Kidney epithelial cell (primary cell): Measurements from ENCODE around the gene NCOA6. TPM values are rescaled to one million over a fixed set of nuclear protein-coding genes. Genes with fewer than 3 reads are reported as not detected.

Experiments used
- DNase-seq: peaks from one replicate; pipeline ENCODE4 v3.0.0-alpha.2; 2010; ENCODE audit warnings: low read depth
- H3K27me3 ChIP-seq: 2 replicates; pipeline ENCODE4 v1.6.0; 2011; ENCODE audit warnings: low read length; ENCODE audit not compliant: control insufficient read depth, insufficient read depth
- H3K36me3 ChIP-seq: 2 replicates; pipeline ENCODE4 v1.5.1; 2011; ENCODE audit warnings: low read length; ENCODE audit not compliant: control insufficient read depth, insufficient read depth
- H3K4me3 ChIP-seq: 2 replicates; pipeline ENCODE4 v1.5.1; 2011; ENCODE audit warnings: low read depth, mild to moderate bottlenecking, control low read depth, low read length
- total RNA-seq: library from RNA; depleted of rRNA; stranded (reverse); fragments of >200 nt; gene quantifications from 2 replicates; pipeline ENCODE4 v1.2.3, GENCODE V29; 2015
- TF ChIP-seq, protein P1 (sequence below): IDR thresholded peaks from 2 replicates; pipeline ENCODE4 v1.5.1; 2011; ENCODE audit warnings: mild to moderate bottlenecking, moderate library complexity, low read length, control low read depth, inconsistent platforms; ENCODE audit not compliant: insufficient read depth, poor library complexity, severe bottlenecking

NCOA6 gene
- total RNA-seq, 1 donor from 2014 or later = 18.0 TPM

DNA sequence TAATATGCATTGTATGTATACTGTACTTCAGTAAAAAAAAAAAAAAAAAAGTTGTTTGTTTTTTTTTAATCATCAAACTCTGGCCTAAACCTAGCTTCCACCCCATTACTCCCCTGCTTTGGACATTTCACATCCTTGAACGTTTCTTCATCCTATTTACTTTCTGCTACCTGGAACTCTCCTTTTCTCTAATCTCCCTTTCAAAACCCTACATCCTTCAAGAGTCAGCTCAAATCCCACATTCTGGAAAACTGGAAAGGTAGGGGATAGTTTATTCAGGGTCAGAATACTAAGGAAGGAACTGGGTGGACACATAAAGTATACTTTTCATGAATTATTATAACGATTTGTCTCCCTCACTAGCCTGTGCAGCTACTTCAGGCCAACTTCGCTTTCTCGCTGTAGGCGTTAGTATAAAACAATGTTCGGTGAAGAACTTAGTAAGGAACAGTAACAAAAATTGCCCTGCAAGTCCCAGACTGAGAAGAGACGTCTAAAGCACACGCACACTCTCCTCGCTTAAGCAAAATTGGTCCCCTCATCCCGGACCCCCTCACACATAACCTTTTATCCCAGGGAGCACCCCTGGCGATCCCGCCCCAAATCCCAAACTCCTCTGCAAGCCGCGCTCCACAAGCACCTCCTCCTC, 149.3 kb downstream of the NCOA6 start:
- H3K36me3 ChIP-seq = no peaks in the 10 kb centered on the region
- no peaks in the 10 kb centered on the region for H3K27me3 ChIP-seq
- TF ChIP-seq, protein P1, sequence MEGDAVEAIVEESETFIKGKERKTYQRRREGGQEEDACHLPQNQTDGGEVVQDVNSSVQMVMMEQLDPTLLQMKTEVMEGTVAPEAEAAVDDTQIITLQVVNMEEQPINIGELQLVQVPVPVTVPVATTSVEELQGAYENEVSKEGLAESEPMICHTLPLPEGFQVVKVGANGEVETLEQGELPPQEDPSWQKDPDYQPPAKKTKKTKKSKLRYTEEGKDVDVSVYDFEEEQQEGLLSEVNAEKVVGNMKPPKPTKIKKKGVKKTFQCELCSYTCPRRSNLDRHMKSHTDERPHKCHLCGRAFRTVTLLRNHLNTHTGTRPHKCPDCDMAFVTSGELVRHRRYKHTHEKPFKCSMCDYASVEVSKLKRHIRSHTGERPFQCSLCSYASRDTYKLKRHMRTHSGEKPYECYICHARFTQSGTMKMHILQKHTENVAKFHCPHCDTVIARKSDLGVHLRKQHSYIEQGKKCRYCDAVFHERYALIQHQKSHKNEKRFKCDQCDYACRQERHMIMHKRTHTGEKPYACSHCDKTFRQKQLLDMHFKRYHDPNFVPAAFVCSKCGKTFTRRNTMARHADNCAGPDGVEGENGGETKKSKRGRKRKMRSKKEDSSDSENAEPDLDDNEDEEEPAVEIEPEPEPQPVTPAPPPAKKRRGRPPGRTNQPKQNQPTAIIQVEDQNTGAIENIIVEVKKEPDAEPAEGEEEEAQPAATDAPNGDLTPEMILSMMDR = no peak
- H3K4me3 ChIP-seq = peak overlapping the region; percentile 87
- no peak for DNase-seq

DNA sequence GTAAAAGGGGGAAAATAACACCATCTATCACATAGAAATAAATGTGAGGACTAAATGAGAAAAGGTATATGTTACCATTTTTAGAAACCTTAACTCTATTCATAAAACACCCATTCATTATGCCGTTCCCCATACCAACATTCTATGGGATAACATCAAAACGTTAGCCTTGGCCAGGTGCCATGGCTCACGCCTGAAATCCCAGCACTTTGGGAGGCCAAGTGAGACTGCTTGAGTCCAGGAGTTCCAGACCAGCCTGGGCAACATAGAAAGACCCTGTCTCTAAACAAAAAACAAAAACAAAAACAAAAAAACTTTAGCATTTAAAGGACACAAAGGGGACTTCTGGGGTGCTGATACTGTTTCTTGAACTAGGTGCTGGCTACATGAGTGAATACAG, 149.9 kb downstream of the NCOA6 start:
- H3K36me3 ChIP-seq = no peaks in the 10 kb centered on the region
- no peaks in the 10 kb centered on the region for H3K27me3 ChIP-seq
- TF ChIP-seq, protein P1 = no peak
- H3K4me3 ChIP-seq = no peak overlapping the region
- no peak for DNase-seq

DNA sequence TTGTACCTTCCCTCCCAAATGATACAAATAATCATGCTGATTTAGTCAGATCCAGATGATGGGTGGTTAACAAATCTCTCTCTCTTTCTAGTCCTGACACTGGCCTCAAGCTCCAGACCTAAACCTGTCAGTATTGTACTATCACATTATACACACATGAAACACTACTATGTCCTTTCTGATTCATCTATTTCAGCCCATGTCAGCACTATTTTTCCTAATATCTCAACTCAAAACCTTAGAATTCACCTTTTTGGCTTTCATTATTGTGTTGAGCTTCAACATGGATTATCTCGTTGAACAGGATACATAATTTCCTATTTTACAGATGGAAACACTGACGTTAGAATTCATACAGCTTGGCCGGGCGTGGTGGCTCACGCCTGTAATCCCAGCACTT, 152.0 kb downstream of the NCOA6 start:
- no peaks in the 10 kb centered on the region for H3K36me3 ChIP-seq
- H3K4me3 ChIP-seq = no peak overlapping the region
- TF ChIP-seq, protein P1 = no peak

DNA sequence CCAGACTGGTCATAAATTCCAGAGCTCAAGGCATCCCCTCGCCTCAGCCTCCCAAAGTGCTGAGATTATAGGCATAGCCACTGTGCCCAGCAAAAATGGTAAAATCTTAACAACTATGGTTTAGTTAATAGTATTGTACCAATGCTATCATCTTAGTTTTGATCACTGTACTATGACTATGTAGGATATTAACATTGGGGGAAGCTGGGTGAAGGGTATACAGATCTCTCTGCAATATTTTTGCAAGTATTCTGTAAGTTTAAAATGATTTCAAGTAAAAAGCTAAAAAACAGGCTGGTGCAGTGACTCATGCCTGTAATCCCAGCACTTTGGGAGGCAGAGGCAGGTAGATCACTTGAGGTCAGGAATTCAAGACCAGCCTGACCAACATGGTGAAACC, 156.4 kb downstream of the NCOA6 start:
- H3K36me3 ChIP-seq = no peaks in the 10 kb centered on the region
- TF ChIP-seq, protein P1 = no peak
- H3K27me3 ChIP-seq = no peaks in the 10 kb centered on the region
- H3K4me3 ChIP-seq = no peak overlapping the region
- no peak for DNase-seq

More for the DNA sequence above, 152.0 kb downstream of the NCOA6 start:
- H3K27me3 ChIP-seq = no peaks in the 10 kb centered on the region
- no peak for DNase-seq

Other genes starting within 250 kb of the NCOA6 start
- gene PIGU, start 148.6 kb downstream of the NCOA6 start, total RNA-seq = 20.7 and 26.1 TPM in 2 replicates
- gene TP53INP2, start 121.3 kb downstream of the NCOA6 start, total RNA-seq = 15.0 and 19.9 TPM in 2 replicates
- 8.4 and 12.5 TPM in 2 replicates for gene GGT7, start 47.2 kb upstream of the NCOA6 start, total RNA-seq
- 29.2 and 33.1 TPM in 2 replicates for gene ACSS2, start 51.0 kb upstream of the NCOA6 start, total RNA-seq
- gene GSS, start 130.2 kb upstream of the NCOA6 start, total RNA-seq = 64.8 and 71.8 TPM in 2 replicates
- 0.04 and 0.21 TPM in 2 replicates for gene MYH7B, start 130.2 kb upstream of the NCOA6 start, total RNA-seq